Ovary (tissue), 9 donors: ENCODE measurements around the gene SDCCAG8. TPM values are rescaled to one million over a fixed set of nuclear protein-coding genes. Genes with fewer than 3 reads are reported as not detected.

Experiments used
- DNase-seq, 5 donors: peaks; one replicate each; pipeline ENCODE4 v3.0.0-alpha.2; 2019 to 2020
- H3K27ac ChIP-seq, 2 donors: fragments of 200-600 bp; one replicate each; pipeline versions ENCODE4 v1.5.1 to v1.8.0; 2019 to 2022
- H3K27me3 ChIP-seq: fragments of 200-600 bp; one replicate; pipeline ENCODE4 v1.8.0; 2022
- H3K36me3 ChIP-seq: fragments of 200-600 bp; sonication (generic); one replicate; pipeline ENCODE4 v1.5.1; 2019
- H3K4me1 ChIP-seq: one replicate; pipeline ENCODE4 v1.8.1; 2013; ENCODE audit warnings: mild to moderate bottlenecking, moderate library complexity; ENCODE audit not compliant: insufficient read depth
- H3K4me3 ChIP-seq: fragments of 200-600 bp; sonication (generic); one replicate; pipeline ENCODE4 v1.5.1; 2017
- H3K9me3 ChIP-seq, 2 donors: fragments of 200-600 bp in 1 of 2; sonication (generic) in 1 of 2; one replicate each; pipeline versions ENCODE4 v1.5.1 to v1.8.1; 2013 to 2019; ENCODE audit warnings: mild to moderate bottlenecking in 1 of 2, moderate library complexity in 1 of 2
- CTCF ChIP-seq, 3 donors: fragments of 450-650 bp in 2 of 3; fragments of 200-600 bp in 1 of 3; IDR thresholded peaks; one replicate each; pipeline versions ENCODE4 v1.5.1 to v1.8.0; 2016 to 2022; ENCODE audit warnings: antibody characterized with exemption in 3 of 3, mild to moderate bottlenecking in 1 of 3
- EP300 ChIP-seq: sonication (generic); formaldehyde crosslinking; IDR thresholded peaks from one replicate; pipeline ENCODE4 v1.6.1; 2017; ENCODE audit warnings: antibody characterized with exemption
- POLR2A ChIP-seq: fragments of 450-650 bp; IDR thresholded peaks from one replicate; pipeline ENCODE4 v1.6.1; 2017; ENCODE audit warnings: antibody characterized with exemption, mild to moderate bottlenecking, moderate library complexity
- WGBS, 3 donors: extraction: QIAGEN DNeasy Blood & Tissue Kit in 1 of 3; methylation state at CpG; one replicate each; pipeline versions ENCODE4 v1.1.5 to v1.1.7; 2013 to 2017; 5-methylcytosine and 5-hydroxymethylcytosine counted together
- intact Hi-C, 4 donors: fragments of 100-400 bp; cut with DNase I; formaldehyde crosslinking; loops; one replicate each; pipeline versions ENCODE4 v1.11.0 to v1.15.1; 2022 to 2023
- polyA plus RNA-seq, 2 donors: library from polyadenylated mRNA; stranded (reverse); fragments of 200-250 nt in 1 of 2; fragments of 350-450 nt in 1 of 2; fragmentation: Illumina TruSeq in 1 of 2; extraction: RNeasy Lipid Tissue Mini Kit (QIAGEN cat#74804) in 1 of 2; gene quantifications; one replicate each; pipeline ENCODE4 v1.2.3, GENCODE V29; 2013 to 2014
- total RNA-seq, 7 donors: library from RNA; depleted of rRNA in 2 of 7; stranded (reverse); fragments of >200 nt in 2 of 7; fragmentation: NEBNext Ultra II Directional in 3 of 7; extraction: Animal tissue kit (Norgen Biotek cat#: 25700) in 3 of 7; gene quantifications; one replicate each; pipeline versions ENCODE4 v1.1.0 to v1.2.4, GENCODE V29; 2016 to 2023
- donor health status: DM: no; HTN: no; CAD: no; lungs with moderate emphysema.
- donor health status: DM: no; HTN: no; CAD: no.
- donor health status: Bipolar disorder and iron deficiency.
- donor health status: DM: yes; HTN: yes; CAD: no.
- donor health status: DM: no; HTN: no; CAD: no.
- donor health status: DM: yes; HTN: yes; CAD: no.

The SDCCAG8 gene
- total and polyA plus RNA-seq, 9 donors: 19.8 to 45.9 (median 30.6) TPM

- Histone ChIP-seq H3K4me3 (peak within 1 kb of the TSS; percentile 66), H3K36me3 (no peaks in the 10 kb centered on the region), H3K9me3 (no peaks in the 10 kb centered on the region), H3K27me3 (no peaks in the 10 kb centered on the region), H3K4me1 (peaks cover 2% of the 10 kb centered on the region), H3K27ac (peak within 1 kb of the TSS; percentile 82 to 96)
- intact Hi-C loops: no loop called here
- 0 to 1% (median 0%) methylated on average over 56 to 74 of the region's 74 CpGs for WGBS, 3 donors
- TF ChIP-seq CTCF (IDR thresholded peaks at IDR 0.05): peak in 1 of 3 donors; percentile 11
- TF ChIP-seq EP300: no peak
- peak; percentile 72 for TF ChIP-seq POLR2A
- DNase-seq: peak; percentile 96 to 97 (median 97)
Observed at GRCh38 chr1:243254927-243255790, 682 bp upstream of the SDCCAG8 start, which contains the start of gene CEP170. Gene CEP170, minus strand, starts transcription at chr1:243255281. Its CDS starts 30,001 bp downstream, at chr1:243225280.

GRCh38 chr1:243256590-243256989 is 749 bp downstream of the SDCCAG8 start:
- H3K27ac ChIP-seq: peak overlapping the region in 1 of 2 donors; percentile 50
- H3K36me3 ChIP-seq: no peaks in the 10 kb centered on the region
- H3K4me1 ChIP-seq: peaks cover 4% of the 10 kb centered on the region
- TF ChIP-seq POLR2A (no peak), EP300 (no peak), CTCF (IDR thresholded peaks at IDR 0.05) (no peak)
- intact Hi-C loops: no loop called here
- no peak for DNase-seq
- H3K27me3 ChIP-seq: no peaks in the 10 kb centered on the region
- H3K4me3 ChIP-seq: peak overlapping the region; percentile 66
- WGBS, 3 donors: 44 to 45% (median 44%) methylated on average over 2 of the region's 2 CpGs
- no peaks in the 10 kb centered on the region for H3K9me3 ChIP-seq

- Histone ChIP-seq H3K9me3 (no peaks in the 10 kb centered on the region), H3K27ac (no peak overlapping the region), H3K4me3 (no peak overlapping the region), H3K4me1 (peaks cover 4% of the 10 kb centered on the region), H3K27me3 (no peaks in the 10 kb centered on the region), H3K36me3 (no peaks in the 10 kb centered on the region)
- WGBS, 3 donors: 94 to 98% (median 96%) methylated on average over 1 of the region's 1 CpG
- TF ChIP-seq EP300: no peak
- no peak for TF ChIP-seq CTCF (IDR thresholded peaks at IDR 0.05)
- TF ChIP-seq POLR2A: no peak
- DNase-seq: no peak
- intact Hi-C loops: no loop called here
Observed at GRCh38 chr1:243257189-243257588, 1.3 kb downstream of the SDCCAG8 start.

- peaks cover 1% of the 10 kb centered on the region for H3K4me1 ChIP-seq
- no peaks in the 10 kb centered on the region for H3K27me3 ChIP-seq
- intact Hi-C loops: no loop called here
- TF ChIP-seq CTCF (IDR thresholded peaks at IDR 0.05): no peak
- TF ChIP-seq POLR2A: no peak
- no peak for TF ChIP-seq EP300
- H3K4me3 ChIP-seq: no peak overlapping the region
- no peak for DNase-seq
- H3K27ac ChIP-seq: no peak overlapping the region
- no peaks in the 10 kb centered on the region for H3K36me3 ChIP-seq
- H3K9me3 ChIP-seq: no peaks in the 10 kb centered on the region
- WGBS, 3 donors: 94 to 96% (median 95%) methylated on average over 7 of the region's 7 CpGs
Observed at GRCh38 chr1:243258731-243259130, 2.9 kb downstream of the SDCCAG8 start.
